Activated naive CD4-positive, alpha-beta T cell treated with anti-CD3 and anti-CD28 coated beads for 36 hours (primary cell): ENCODE results near the gene PFKFB3. TPM values are rescaled to one million over a fixed set of nuclear protein-coding genes. Genes with fewer than 3 reads are reported as not detected.

Experiments used
- CTCF ChIA-PET: fragments of 350-600 bp; sonication (Branson Sonifier 250); formaldehyde crosslinking; loops from one replicate; lab custom pipeline; 2021; ENCODE audit warnings: antibody characterized with exemption; lab: Charles Lee
- DNase-seq: peaks from one replicate; pipeline ENCODE4 v3.0.0-alpha.2; 2020
- H3K27ac Mint-ChIP-seq: one replicate; pipeline ENCODE4 v1.8.0; 2021; ENCODE audit warnings: mild to moderate bottlenecking, mixed read lengths
- H3K27me3 Mint-ChIP-seq: one replicate; pipeline ENCODE4 v1.8.0; 2021; ENCODE audit warnings: low read depth, mixed read lengths
- H3K36me3 Mint-ChIP-seq: one replicate; pipeline ENCODE4 v1.8.0; 2021; ENCODE audit warnings: low read depth, mixed read lengths
- H3K4me1 Mint-ChIP-seq: one replicate; pipeline ENCODE4 v1.8.0; 2021; ENCODE audit warnings: low read depth, mixed read lengths
- H3K4me3 Mint-ChIP-seq: one replicate; pipeline ENCODE4 v1.8.0; 2021; ENCODE audit warnings: mild to moderate bottlenecking, moderate library complexity, mixed read lengths
- H3K9me3 Mint-ChIP-seq: one replicate; pipeline ENCODE4 v1.8.0; 2021; ENCODE audit warnings: mixed read lengths
- intact Hi-C: fragments of 100-400 bp; cut with micrococcal nuclease; formaldehyde crosslinking; loops from one replicate; pipeline ENCODE4 v1.15.1; 2023
- total RNA-seq, 2 experiments: library from RNA; stranded (reverse); gene quantifications; one replicate each; pipeline ENCODE4 v1.2.3, GENCODE V29; 2021

Gene PFKFB3
- total RNA-seq, 2 experiments from 2014 or later = 87.7 to 88.5 TPM

- intact Hi-C loops = loop anchor here (2.0 to 5.0 kb wide), 2 partner anchors 63 to 101 kb away; no protein-coding TSS in a partner anchor
- Mint-ChIP-seq H3K4me1 (peaks cover 38% of the 10 kb centered on the region), H3K27me3 (no peaks in the 10 kb centered on the region), H3K27ac (no peak overlapping the region), H3K4me3 (no peak overlapping the region), H3K36me3 (no peaks in the 10 kb centered on the region), H3K9me3 (no peaks in the 10 kb centered on the region)
- CTCF ChIA-PET = interaction anchor here (0.7 kb wide), 1 partner anchor 14 kb away, joined by 3 read pairs; no protein-coding TSS in a partner anchor
- no peak for DNase-seq
These were observed 98.8 kb downstream of the PFKFB3 start for GRCh38 chr10:6301488-6302075.

Other genes with a start within 250 kb of the PFKFB3 start
- 10 to 100 TPM; 14.7 to 16.3 TPM for gene IL15RA, start 225.4 kb upstream of the PFKFB3 start, total RNA-seq
- 100 to 1,000 TPM; 443 to 471 TPM for gene IL2RA, start 140.6 kb upstream of the PFKFB3 start, total RNA-seq
- gene RBM17, start 113.9 kb upstream of the PFKFB3 start, total RNA-seq = 100 to 1,000 TPM; 157 to 162 TPM